HG03045 (cell line): ENCODE measurements around the gene PCYT2.
"Not testable (repeated sequence)": the region's sequence is repeated elsewhere in the genome, so short reads cannot be mapped to it uniquely, and the experiment has no call there.

Source experiments
- ATAC-seq: cut with Tn5 transposase; IDR thresholded peaks from one replicate; pipeline ENCODE4 v1.9.1; 2021; ENCODE audit warnings: mild to moderate bottlenecking, moderate library complexity; ENCODE audit not compliant: unreplicated experiment

The PCYT2 gene

GRCh38 chr17:81911277-81911961 lies at the start of gene PCYT2:
Gene PCYT2 (minus strand): TSS chr17:81911399. CDS start chr17:81911355, 44 bp downstream.
- peak; percentile 67 for ATAC-seq

GRCh38 chr17:81960130-81960958 lies 49.1 kb upstream of the PCYT2 start:
- ATAC-seq, result no peak

- peak; percentile 48 for ATAC-seq
Observed at GRCh38 chr17:81959362-81960129, 48.3 kb upstream of the PCYT2 start.

GRCh38 chr17:81958633-81959342 lies 47.6 kb upstream of the PCYT2 start:
- ATAC-seq, result no peak

- no peak for ATAC-seq
Observed at GRCh38 chr17:81957691-81958432, 46.7 kb upstream of the PCYT2 start.

- no peak for ATAC-seq
Observed at GRCh38 chr17:81956607-81957589, 45.7 kb upstream of the PCYT2 start.

GRCh38 chr17:81955756-81956544 lies 44.8 kb upstream of the PCYT2 start:
- no peak for ATAC-seq

GRCh38 chr17:81955058-81955681 lies 44.0 kb upstream of the PCYT2 start:
- ATAC-seq, result no peak

- no peak for ATAC-seq
Observed at GRCh38 chr17:81954131-81955057, 43.2 kb upstream of the PCYT2 start.

- ATAC-seq, result not testable (repeated sequence)
Observed at GRCh38 chr17:81953443-81953842, 42.2 kb upstream of the PCYT2 start.

GRCh38 chr17:81952792-81953228 lies 41.6 kb upstream of the PCYT2 start:
- no peak for ATAC-seq

GRCh38 chr17:81951785-81952684 lies 40.8 kb upstream of the PCYT2 start:
- ATAC-seq, result no peak

- ATAC-seq, result no peak
Observed at GRCh38 chr17:81950501-81950900, 39.3 kb upstream of the PCYT2 start.

GRCh38 chr17:81948635-81949378 lies 37.6 kb upstream of the PCYT2 start:
- ATAC-seq, result no peak

- ATAC-seq, result no peak
Observed at GRCh38 chr17:81947189-81947588, 36.0 kb upstream of the PCYT2 start, which contains the start of gene MYADML2. Gene MYADML2 (minus strand): TSS chr17:81947233. CDS start chr17:81941741, 5,492 bp downstream.
